ENCODE data around the gene ATPAF1. TPM values are rescaled to one million over a fixed set of nuclear protein-coding genes. Genes with fewer than 3 reads are reported as not detected.

Gene ATPAF1
- 29.8 to 34.5 TPM (median 33.1 TPM) in 5 replicates for total RNA-seq (2022; extraction: Qiagen RNA extraction; ENCODE audit: low read depth)

GRCh38 chr1:46667782-46668760 lies at the start of gene ATPAF1:
Gene ATPAF1, minus strand, starts transcription at chr1:46668364. Its CDS starts 42 bp downstream, at chr1:46668322.

GRCh38 chr1:46671554-46671953 lies 3.4 kb upstream of the ATPAF1 start, which contains the start of gene TEX38:
Gene TEX38, plus strand, starts transcription at chr1:46671854. Its CDS starts 81 bp downstream, at chr1:46671935.

GRCh38 chr1:46616277-46617107 lies 51.7 kb downstream of the ATPAF1 start, which contains the start of gene MOB3C:
Gene MOB3C, minus strand, starts transcription at chr1:46616811. Its CDS starts 3,490 bp downstream, at chr1:46613321.

GRCh38 chr1:46603858-46604549 lies 64.2 kb downstream of the ATPAF1 start, which contains the start of gene MKNK1:
Gene MKNK1, minus strand, starts transcription at chr1:46604268. Its CDS starts 20,941 bp downstream, at chr1:46583327.

Other genes starting within 250 kb of the ATPAF1 start
- gene DMBX1, start 178.5 kb downstream of the ATPAF1 start, total RNA-seq (2022; extraction: Qiagen RNA extraction; ENCODE audit: low read depth) = 0.61 to 1.5 TPM (median 0.82 TPM) in 5 replicates
- not detected in 5 replicates for gene KNCN, start 116.7 kb downstream of the ATPAF1 start, total RNA-seq (2022; extraction: Qiagen RNA extraction; ENCODE audit: low read depth)
- gene MKNK1, start 64.1 kb downstream of the ATPAF1 start, total RNA-seq (2022; extraction: Qiagen RNA extraction; ENCODE audit: low read depth) = 16.3 to 19.1 TPM (median 17.9 TPM) in 5 replicates
- gene MOB3C, start 51.6 kb downstream of the ATPAF1 start, total RNA-seq (2022; extraction: Qiagen RNA extraction; ENCODE audit: low read depth) = 4.2 to 4.8 TPM (median 4.5 TPM) in 5 replicates
- gene TEX38, start 3.5 kb upstream of the ATPAF1 start, total RNA-seq (2022; extraction: Qiagen RNA extraction; ENCODE audit: low read depth) = not detected in 5 replicates
- 23.4 to 30.5 TPM (median 26.3 TPM) in 5 replicates for gene EFCAB14, start 50.8 kb upstream of the ATPAF1 start, total RNA-seq (2022; extraction: Qiagen RNA extraction; ENCODE audit: low read depth)
- not detected in 5 replicates for gene CYP4B1, start 130.7 kb upstream of the ATPAF1 start, total RNA-seq (2022; extraction: Qiagen RNA extraction; ENCODE audit: low read depth)

All from A549 treated with CpdA at 1 μM for 4 hours (cell line).